Measurements from ENCODE around the gene MAF. TPM values are rescaled to one million over a fixed set of nuclear protein-coding genes. Genes with fewer than 3 reads are reported as not detected.
A peak's percentile ranks its signal among the peaks of the same experiment; 100 is the strongest.

MAF gene
- total RNA-seq, 2 experiments from 2014 or later: 30.1 to 32.6 TPM

DNA sequence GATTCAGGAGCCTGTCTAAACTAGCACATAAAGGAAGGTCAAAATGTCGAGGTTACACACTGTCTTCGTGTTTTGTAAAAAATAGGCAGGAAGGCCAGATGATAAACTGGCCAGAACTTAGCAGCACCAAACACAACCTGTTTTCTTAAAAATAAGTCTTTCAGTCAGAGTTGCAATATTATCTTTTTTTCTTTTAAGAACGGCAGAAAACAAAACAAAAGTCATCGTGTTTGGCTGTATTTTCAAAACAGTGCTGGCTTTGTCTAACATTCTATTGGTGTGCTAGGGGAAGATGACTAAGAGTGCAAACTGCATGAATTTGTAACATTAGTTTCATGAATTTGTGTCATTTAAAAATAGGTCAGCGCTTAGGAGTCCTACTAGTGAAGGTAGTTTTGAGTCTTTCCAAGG, 5.3 kb downstream of the MAF start:
- H3K9me3 Mint-ChIP-seq (ENCODE audit: low read depth): no peaks in the 10 kb centered on the region
- CTCF ChIA-PET: no interaction called here
- DNase-seq: no peak
- peaks cover 31% of the 10 kb centered on the region for H3K36me3 Mint-ChIP-seq
- H3K27me3 Mint-ChIP-seq: peaks cover 4% of the 10 kb centered on the region
- no peak for ATAC-seq
- peak overlapping the region; percentile 80 for H3K27ac Mint-ChIP-seq
- peaks cover 22% of the 10 kb centered on the region for H3K4me1 Mint-ChIP-seq
- peak overlapping the region; percentile 69 for H3K4me3 Mint-ChIP-seq

DNA sequence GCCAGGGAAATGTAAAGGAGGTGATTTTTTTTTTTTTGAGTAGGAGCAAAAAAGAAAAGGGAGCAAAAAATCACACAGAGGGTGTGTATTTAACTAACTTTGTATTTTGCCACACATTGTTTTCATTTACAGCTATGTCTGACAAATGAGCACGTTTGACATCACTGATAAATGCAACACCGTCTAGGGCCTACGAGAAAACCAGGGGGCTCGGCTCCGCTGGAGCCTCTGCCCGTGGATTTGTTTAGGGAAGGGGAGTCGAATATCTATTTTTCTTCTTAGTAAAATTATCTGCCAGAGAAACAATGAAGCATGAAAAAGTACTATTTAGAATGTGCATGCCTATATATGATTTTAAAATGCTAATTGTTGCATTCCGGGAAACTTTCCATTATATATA, 6.8 kb downstream of the MAF start:
- Mint-ChIP-seq H3K9me3 (ENCODE audit: low read depth) (no peaks in the 10 kb centered on the region), H3K27me3 (peaks cover 12% of the 10 kb centered on the region), H3K4me1 (peaks cover 27% of the 10 kb centered on the region), H3K4me3 (no peak overlapping the region), H3K36me3 (peaks cover 30% of the 10 kb centered on the region), H3K27ac (no peak overlapping the region)
- CTCF ChIA-PET: interaction anchor here (1.6 kb wide), 1 partner anchor 10 kb away, joined by 4 read pairs; no protein-coding TSS in a partner anchor
- DNase-seq (no peak), ATAC-seq (no peak)

DNA sequence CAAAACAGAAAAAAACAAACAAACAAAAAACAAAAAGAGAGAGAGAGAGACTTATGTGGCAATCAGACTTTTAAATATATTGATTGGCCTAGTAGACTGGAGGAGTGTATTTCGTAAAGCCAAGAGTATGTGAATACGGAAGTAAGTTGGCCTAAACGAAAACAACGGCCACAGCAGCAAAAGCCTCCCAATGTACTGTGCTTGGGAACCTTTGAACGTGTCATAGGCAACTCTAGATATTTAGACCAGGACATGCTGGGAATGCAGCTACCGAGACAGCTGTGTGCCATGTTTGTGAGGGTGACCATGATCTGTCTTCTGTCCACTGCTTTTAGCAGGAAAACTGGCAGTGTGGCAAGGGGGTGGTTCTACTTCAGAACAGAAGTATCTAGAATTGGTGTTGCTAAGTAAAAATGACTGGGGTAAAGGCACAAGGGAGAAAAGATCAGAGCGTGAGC, 7.4 kb downstream of the MAF start:
- Mint-ChIP-seq H3K27me3 (peaks cover 17% of the 10 kb centered on the region), H3K9me3 (ENCODE audit: low read depth) (no peaks in the 10 kb centered on the region), H3K4me1 (peaks cover 27% of the 10 kb centered on the region), H3K27ac (peak overlapping the region; percentile 10), H3K36me3 (peaks cover 25% of the 10 kb centered on the region), H3K4me3 (no peak overlapping the region)
- no peak for DNase-seq
- CTCF ChIA-PET: interaction anchor here (1.6 kb wide), 1 partner anchor 9 kb away, joined by 4 read pairs; no protein-coding TSS in a partner anchor
- no peak for ATAC-seq

DNA sequence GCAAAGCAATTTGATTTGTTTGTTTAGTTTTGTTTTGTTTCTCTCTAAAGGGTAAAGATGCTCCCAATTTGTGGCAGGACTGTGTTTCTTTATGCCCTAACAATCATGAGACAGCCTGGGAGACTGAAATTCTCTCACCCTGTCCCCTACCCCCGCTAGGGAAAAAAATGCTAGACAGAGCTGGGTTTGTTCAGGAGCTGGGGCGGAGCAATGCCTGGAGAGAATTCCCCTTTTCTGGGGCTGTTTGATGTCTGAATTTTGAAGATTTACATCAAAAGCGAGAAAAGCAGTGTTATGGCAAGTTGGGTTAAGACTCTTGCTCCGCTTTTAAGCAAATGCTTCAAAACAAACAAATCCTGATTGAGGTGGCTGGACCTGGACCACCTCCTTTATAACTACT, 8.4 kb downstream of the MAF start:
- Mint-ChIP-seq H3K4me3 (no peak overlapping the region), H3K9me3 (ENCODE audit: low read depth) (no peaks in the 10 kb centered on the region), H3K27ac (no peak overlapping the region), H3K4me1 (peaks cover 26% of the 10 kb centered on the region), H3K27me3 (peaks cover 26% of the 10 kb centered on the region), H3K36me3 (peaks cover 22% of the 10 kb centered on the region)
- no peak for DNase-seq
- no peak for ATAC-seq
- CTCF ChIA-PET: no interaction called here

DNA sequence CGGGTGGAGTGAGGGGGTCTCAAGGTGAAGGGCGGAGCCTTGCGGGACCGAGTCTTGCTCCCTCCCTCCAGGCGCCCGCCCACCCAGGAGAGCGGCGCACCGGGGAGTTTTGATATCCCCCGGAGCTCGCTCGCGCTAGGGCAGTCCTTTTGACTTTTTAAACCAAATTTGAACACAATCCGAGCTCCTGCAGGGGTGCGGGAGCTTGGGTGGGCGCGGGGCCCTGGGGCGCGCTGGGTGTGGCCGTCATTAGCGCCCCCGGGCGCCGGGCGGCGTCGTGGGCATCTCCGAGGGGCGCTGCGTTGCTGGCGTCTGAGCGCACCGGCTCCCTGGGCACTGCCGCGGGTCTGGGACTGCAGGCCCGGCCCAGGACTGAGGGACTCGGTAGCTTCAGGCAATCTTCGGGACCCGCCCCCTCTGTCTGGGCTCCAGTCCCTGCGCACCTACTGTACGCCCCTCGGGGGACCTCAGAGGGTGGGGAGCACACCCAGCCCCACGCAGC, 10.9 kb downstream of the MAF start:
- H3K4me3 Mint-ChIP-seq: peak overlapping the region; percentile 38

DNA sequence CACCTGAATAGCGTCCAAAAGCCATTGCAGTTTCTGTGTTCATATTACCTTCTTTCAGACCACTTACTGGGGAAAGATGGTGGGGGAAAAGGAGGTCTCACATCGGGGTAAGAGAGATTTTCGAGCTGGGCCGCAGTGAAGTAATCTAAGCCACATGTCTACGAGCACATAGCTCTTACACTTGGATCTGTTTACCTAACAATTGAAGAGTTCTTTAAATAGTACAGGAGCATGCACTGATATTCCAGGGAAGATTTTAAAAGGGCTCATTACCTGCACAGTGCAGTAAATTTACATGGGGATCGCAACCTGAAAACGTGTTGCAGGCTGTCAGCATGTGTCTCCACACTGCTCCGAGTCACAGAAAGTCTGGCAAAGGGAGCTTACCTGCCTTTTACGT, 12.6 kb downstream of the MAF start:
- Mint-ChIP-seq H3K4me1 (peaks cover 5% of the 10 kb centered on the region), H3K36me3 (peaks cover under 1% of the 10 kb centered on the region), H3K9me3 (ENCODE audit: low read depth) (no peaks in the 10 kb centered on the region), H3K27me3 (peaks cover 46% of the 10 kb centered on the region), H3K4me3 (no peak overlapping the region), H3K27ac (no peak overlapping the region)
- no peak for DNase-seq
- CTCF ChIA-PET: no interaction called here
- no peak for ATAC-seq

More for the DNA sequence above, 10.9 kb downstream of the MAF start:
- H3K36me3 Mint-ChIP-seq: peaks cover 8% of the 10 kb centered on the region
- CTCF ChIA-PET: interaction anchor here (0.7 to 1.0 kb wide), 3 partner anchors 11 to 443 kb away, joined by 3 to 5 read pairs (median 3); no protein-coding TSS in a partner anchor
- H3K9me3 Mint-ChIP-seq (ENCODE audit: low read depth): no peaks in the 10 kb centered on the region
- peaks cover 34% of the 10 kb centered on the region for H3K27me3 Mint-ChIP-seq
- H3K27ac Mint-ChIP-seq: no peak overlapping the region
- peaks cover 7% of the 10 kb centered on the region for H3K4me1 Mint-ChIP-seq
- DNase-seq: no peak
- no peak for ATAC-seq

DNA sequence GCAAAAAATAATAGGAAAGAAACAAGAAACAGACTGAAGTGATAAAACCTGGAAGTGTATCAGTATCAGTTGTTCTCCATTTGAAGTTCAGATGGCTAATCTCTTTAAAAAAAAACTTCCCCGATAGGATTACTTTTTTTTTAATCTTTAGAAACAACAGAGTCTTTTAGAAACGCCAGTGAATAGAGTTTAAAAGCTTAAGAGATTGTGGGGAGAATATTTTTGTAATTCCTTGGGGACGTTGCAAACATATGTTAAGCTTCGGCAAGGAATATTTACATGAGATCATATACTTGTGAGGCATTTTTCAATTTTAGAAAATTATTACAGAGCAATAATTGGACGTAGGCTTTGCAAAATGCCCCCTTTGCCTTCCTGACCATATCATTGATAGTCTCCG, 13.2 kb downstream of the MAF start:
- Mint-ChIP-seq H3K36me3 (no peaks in the 10 kb centered on the region), H3K27ac (no peak overlapping the region), H3K4me3 (no peak overlapping the region), H3K4me1 (peaks cover 5% of the 10 kb centered on the region), H3K27me3 (peaks cover 46% of the 10 kb centered on the region), H3K9me3 (ENCODE audit: low read depth) (no peaks in the 10 kb centered on the region)
- DNase-seq (no peak), ATAC-seq (no peak)
- CTCF ChIA-PET: no interaction called here

DNA sequence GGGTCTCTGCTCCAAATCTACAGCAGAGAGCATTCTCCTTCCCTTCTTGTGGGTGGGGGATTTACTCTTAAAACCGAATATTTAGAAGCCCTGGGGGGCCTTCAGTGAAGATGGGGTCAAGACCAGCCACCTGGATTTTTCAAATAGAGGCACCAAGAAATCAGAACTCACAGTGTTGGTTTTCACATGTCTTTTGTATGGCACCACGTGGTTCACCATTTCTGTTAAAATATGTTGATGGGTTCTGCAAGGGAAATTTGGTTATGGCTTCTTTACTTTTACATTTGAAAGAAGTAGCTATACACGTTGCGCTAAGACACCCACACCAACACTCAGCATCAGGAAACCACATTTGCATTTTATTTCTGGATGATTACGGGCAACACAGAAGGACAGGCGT, 17.7 kb downstream of the MAF start:
- DNase-seq (no peak), ATAC-seq (no peak)
- no peaks in the 10 kb centered on the region for H3K9me3 Mint-ChIP-seq (ENCODE audit: low read depth)
- peaks cover 47% of the 10 kb centered on the region for H3K27me3 Mint-ChIP-seq
- no peak overlapping the region for H3K27ac Mint-ChIP-seq
- no peaks in the 10 kb centered on the region for H3K4me1 Mint-ChIP-seq
- no peak overlapping the region for H3K4me3 Mint-ChIP-seq
- no peaks in the 10 kb centered on the region for H3K36me3 Mint-ChIP-seq
- CTCF ChIA-PET: no interaction called here

DNA sequence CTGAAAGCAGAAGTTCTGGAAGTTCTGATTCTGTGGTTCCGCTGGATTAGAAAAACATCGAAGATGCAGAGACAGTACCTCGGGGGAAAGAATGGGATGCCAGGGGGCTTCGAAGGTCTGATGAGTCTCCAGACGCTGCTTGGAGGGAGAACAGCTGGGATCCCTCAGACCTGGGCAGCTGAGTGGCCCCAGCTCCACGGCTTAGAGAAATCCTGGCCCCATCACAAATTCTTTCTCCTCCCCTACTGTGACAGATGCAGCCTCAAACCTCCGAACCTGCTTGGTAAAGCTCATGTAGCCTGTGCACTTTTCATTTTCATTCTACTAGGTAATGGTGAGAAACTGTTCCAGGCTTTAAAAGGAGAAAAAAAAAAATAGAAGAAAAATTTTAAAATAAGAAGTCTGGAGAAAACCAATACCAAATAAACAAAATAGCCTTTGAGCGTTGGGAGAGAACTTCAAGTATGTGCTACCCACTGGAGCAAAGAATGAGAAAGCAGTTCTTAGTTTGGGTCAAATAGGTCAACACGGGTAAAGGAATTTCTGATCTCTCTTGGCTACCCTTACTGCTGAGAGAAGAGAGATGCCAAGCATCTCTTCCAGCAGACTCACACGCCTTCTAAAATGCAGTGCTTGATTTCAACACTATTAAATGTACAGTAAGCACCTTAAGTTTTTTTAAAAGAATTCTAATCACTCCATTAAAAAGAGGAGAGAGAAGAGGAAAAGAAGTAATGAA, 19.9 kb downstream of the MAF start:
- Mint-ChIP-seq H3K27ac (no peak overlapping the region), H3K27me3 (peaks cover 55% of the 10 kb centered on the region), H3K36me3 (no peaks in the 10 kb centered on the region), H3K9me3 (ENCODE audit: low read depth) (no peaks in the 10 kb centered on the region), H3K4me3 (no peak overlapping the region), H3K4me1 (no peaks in the 10 kb centered on the region)
- CTCF ChIA-PET: interaction anchor here (0.7 kb wide), 1 partner anchor 62 kb away, joined by 3 read pairs; no protein-coding TSS in a partner anchor
- DNase-seq: no peak
- no peak for ATAC-seq

DNA sequence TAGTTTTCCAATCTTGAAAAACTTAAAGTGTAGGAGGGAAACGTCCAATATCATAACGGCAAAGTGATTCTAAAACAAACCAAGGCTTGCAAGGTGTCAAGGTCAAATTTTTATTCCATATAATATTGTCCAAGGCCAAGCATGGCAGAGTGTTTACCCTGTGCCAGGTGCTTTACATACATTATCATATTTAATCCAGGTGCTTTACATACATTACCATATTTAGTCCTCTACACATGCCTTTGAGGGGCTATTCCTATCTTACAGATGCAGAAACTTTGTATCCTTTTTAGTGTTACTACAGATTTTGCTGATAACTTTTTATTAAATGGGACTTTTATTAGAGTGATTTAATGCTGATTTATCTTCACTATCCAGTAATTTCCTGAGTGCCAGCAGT, 23.9 kb downstream of the MAF start:
- Mint-ChIP-seq H3K27me3 (peaks cover 56% of the 10 kb centered on the region), H3K4me3 (no peak overlapping the region), H3K4me1 (no peaks in the 10 kb centered on the region), H3K27ac (no peak overlapping the region), H3K36me3 (no peaks in the 10 kb centered on the region), H3K9me3 (ENCODE audit: low read depth) (no peaks in the 10 kb centered on the region)
- DNase-seq: no peak
- no peak for ATAC-seq
- CTCF ChIA-PET: no interaction called here

DNA sequence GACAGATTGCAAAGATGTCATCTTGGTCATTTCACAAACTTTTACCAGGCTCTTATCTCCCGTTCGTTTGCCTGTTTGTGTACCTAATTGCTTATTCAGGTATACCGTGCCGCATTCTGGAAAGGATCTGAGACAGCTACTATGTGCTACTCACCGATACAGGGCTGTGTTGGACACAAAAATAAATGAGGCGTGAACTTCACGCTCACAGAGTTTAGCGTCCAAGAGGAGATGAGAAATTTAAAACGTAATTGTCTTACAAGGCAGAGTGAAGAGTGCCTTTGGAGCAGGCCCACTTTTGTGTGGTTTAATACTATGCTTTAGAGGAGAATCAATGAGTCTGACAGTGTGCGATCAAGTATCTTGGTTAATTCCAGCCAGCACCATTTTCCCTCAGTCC, 26.7 kb downstream of the MAF start:
- Mint-ChIP-seq H3K4me3 (no peak overlapping the region), H3K36me3 (no peaks in the 10 kb centered on the region), H3K27me3 (peaks cover 55% of the 10 kb centered on the region), H3K9me3 (ENCODE audit: low read depth) (no peaks in the 10 kb centered on the region), H3K27ac (no peak overlapping the region), H3K4me1 (no peaks in the 10 kb centered on the region)
- DNase-seq: no peak
- CTCF ChIA-PET: no interaction called here
- no peak for ATAC-seq

DNA sequence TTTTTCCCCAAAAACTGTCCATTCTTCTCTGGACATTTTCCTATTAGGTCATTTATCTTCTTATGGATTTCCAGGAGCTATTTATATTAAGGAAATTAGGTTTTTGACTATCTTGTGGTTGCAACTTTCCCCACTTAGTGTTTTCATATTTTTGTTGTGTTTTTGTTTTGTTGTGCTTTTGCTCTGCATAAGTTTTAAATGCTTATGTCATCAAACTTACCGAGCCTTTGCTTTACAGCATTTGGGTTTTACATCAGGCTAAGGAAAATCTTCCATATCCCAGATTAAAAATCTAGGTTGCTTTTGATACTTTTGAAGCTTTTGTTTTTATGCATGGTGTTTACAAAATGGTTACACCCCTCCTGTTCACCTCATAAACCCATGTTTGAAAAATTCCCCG, 27.5 kb downstream of the MAF start:
- Mint-ChIP-seq H3K27ac (no peak overlapping the region), H3K27me3 (peaks cover 53% of the 10 kb centered on the region), H3K4me1 (no peaks in the 10 kb centered on the region), H3K4me3 (no peak overlapping the region), H3K36me3 (no peaks in the 10 kb centered on the region), H3K9me3 (ENCODE audit: low read depth) (no peaks in the 10 kb centered on the region)
- CTCF ChIA-PET: interaction anchor here (1.2 kb wide), 1 partner anchor 11 kb away, joined by 3 read pairs; no protein-coding TSS in a partner anchor
- ATAC-seq: no peak
- DNase-seq: no peak

DNA sequence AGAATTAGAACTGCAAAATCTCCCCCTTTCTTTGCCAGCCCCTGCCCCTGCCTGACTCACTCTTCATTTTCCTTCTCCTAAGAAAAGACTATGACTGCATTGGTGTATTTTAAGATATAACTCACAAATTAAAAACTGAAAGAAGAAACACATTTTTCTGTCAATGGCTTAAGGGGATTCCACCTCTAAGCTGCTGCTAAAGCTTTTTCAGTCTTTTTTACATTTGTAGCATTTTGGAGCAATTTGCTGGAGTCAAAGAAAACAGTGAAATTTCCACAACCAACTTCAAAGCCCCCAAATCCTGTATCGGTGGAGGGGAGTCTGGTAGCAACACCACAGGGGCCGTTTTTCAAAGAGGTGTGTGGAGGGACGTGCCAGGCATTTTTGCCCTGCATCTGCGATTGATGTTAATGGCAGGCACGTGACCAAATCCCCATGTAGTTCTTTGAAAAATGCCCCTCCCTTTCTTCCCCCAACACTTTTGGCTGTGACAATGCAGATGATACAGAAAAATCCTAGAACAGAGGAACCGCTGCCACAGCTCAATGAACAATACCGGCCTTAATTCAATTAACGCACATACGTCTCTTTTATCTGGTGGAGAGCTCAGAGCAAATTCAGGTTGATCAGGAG, 28.5 kb downstream of the MAF start:
- H3K27me3 Mint-ChIP-seq: peaks cover 45% of the 10 kb centered on the region
- ATAC-seq (no peak), DNase-seq (no peak)
- H3K9me3 Mint-ChIP-seq (ENCODE audit: low read depth): no peaks in the 10 kb centered on the region
- CTCF ChIA-PET: interaction anchor here (1.2 kb wide), 1 partner anchor 12 kb away, joined by 3 read pairs; no protein-coding TSS in a partner anchor
- H3K36me3 Mint-ChIP-seq: no peaks in the 10 kb centered on the region
- no peak overlapping the region for H3K27ac Mint-ChIP-seq
- no peaks in the 10 kb centered on the region for H3K4me1 Mint-ChIP-seq
- H3K4me3 Mint-ChIP-seq: no peak overlapping the region
